Spinal cord (tissue), 10 donors: ENCODE measurements around the gene PSMD13. TPM values are rescaled to one million over a fixed set of nuclear protein-coding genes. Genes with fewer than 3 reads are reported as not detected.

ENCODE experiments used
- DNase-seq, 6 donors: peaks; one replicate each; pipeline versions ENCODE4 v3.0.0 to v3.0.0-alpha.2; 2013 to 2015; ENCODE audit warnings: low spot score in 6 of 6, low read depth in 4 of 6
- H3K27ac ChIP-seq: one replicate; pipeline ENCODE4 v1.5.1; 2013; ENCODE audit warnings: low read depth, low read length, control low read depth
- H3K27me3 ChIP-seq: one replicate; pipeline ENCODE4 v1.6.1; 2013; ENCODE audit warnings: low read length; ENCODE audit not compliant: control insufficient read depth, insufficient read depth
- H3K36me3 ChIP-seq: one replicate; pipeline ENCODE4 v1.6.1; 2013; ENCODE audit warnings: low read length; ENCODE audit not compliant: control insufficient read depth, insufficient read depth
- H3K4me1 ChIP-seq: one replicate; pipeline ENCODE4 v1.6.1; 2013; ENCODE audit warnings: low read length; ENCODE audit not compliant: control insufficient read depth, insufficient read depth
- H3K4me3 ChIP-seq: one replicate; pipeline ENCODE4 v1.5.1; 2013; ENCODE audit warnings: low read depth, low read length, control low read depth
- H3K9me3 ChIP-seq: one replicate; pipeline ENCODE4 v1.6.1; 2013; ENCODE audit warnings: low read length; ENCODE audit not compliant: control insufficient read depth, insufficient read depth
- WGBS: methylation state at CpG from one replicate; pipeline ENCODE4 v1.1.5; 2013; ENCODE audit warnings: missing lambda C conversion rate; ENCODE audit not compliant: insufficient coverage; 5-methylcytosine and 5-hydroxymethylcytosine counted together
- polyA plus RNA-seq, 2 donors: library from polyadenylated mRNA; unstranded; fragments of 120-200 nt; gene quantifications; one replicate each; pipeline ENCODE4 v1.2.1, GENCODE V29; 2013; ENCODE audit not compliant: insufficient read length in 2 of 2
- total RNA-seq, 2 donors: library from RNA; depleted of rRNA in 1 of 2; stranded (reverse); fragments of 120-200 nt in 1 of 2; fragments of >200 nt in 1 of 2; gene quantifications; one replicate each; pipeline versions ENCODE4 v1.2.3 to v1.2.4, GENCODE V29; 2013 to 2014
- donor health status: healthy.

Gene PSMD13
- total and polyA plus RNA-seq, 4 donors: 93.5 to 160 (median 114) TPM

GRCh38 chr11:208181-208916 is 28.4 kb upstream of the PSMD13 start:
- Histone ChIP-seq H3K36me3 (peaks cover 71% of the 10 kb centered on the region), H3K4me1 (peaks cover 45% of the 10 kb centered on the region), H3K4me3 (peak overlapping the region; percentile 98), H3K9me3 (no peaks in the 10 kb centered on the region), H3K27me3 (no peaks in the 10 kb centered on the region), H3K27ac (peak overlapping the region; percentile 100)
- peak in 5 of 6 donors; percentile 50 to 92 (median 76) for DNase-seq
- under 1% methylated on average over 48 of the region's 57 CpGs for WGBS

GRCh38 chr11:208917-209260 is 27.9 kb upstream of the PSMD13 start:
- no peak for DNase-seq
- Histone ChIP-seq H3K27me3 (no peaks in the 10 kb centered on the region), H3K4me3 (peak overlapping the region; percentile 98), H3K4me1 (peaks cover 45% of the 10 kb centered on the region), H3K9me3 (no peaks in the 10 kb centered on the region), H3K36me3 (peaks cover 71% of the 10 kb centered on the region), H3K27ac (peak overlapping the region; percentile 100)
- 0% methylated on average over 24 of the region's 26 CpGs for WGBS

GRCh38 chr11:209275-210121 is 27.3 kb upstream of the PSMD13 start:
- Histone ChIP-seq H3K4me3 (peak overlapping the region; percentile 98), H3K9me3 (no peaks in the 10 kb centered on the region), H3K36me3 (peaks cover 71% of the 10 kb centered on the region), H3K27ac (no peak overlapping the region), H3K4me1 (peaks cover 45% of the 10 kb centered on the region), H3K27me3 (no peaks in the 10 kb centered on the region)
- 59% methylated on average over 26 of the region's 29 CpGs for WGBS
- DNase-seq: no peak

GRCh38 chr11:210122-210802 is 26.5 kb upstream of the PSMD13 start:
- H3K27ac ChIP-seq: no peak overlapping the region
- no peaks in the 10 kb centered on the region for H3K9me3 ChIP-seq
- no peaks in the 10 kb centered on the region for H3K27me3 ChIP-seq
- peaks cover 71% of the 10 kb centered on the region for H3K36me3 ChIP-seq
- WGBS: 92% methylated on average over 4 of the region's 9 CpGs
- no peak for DNase-seq
- peak overlapping the region; percentile 98 for H3K4me3 ChIP-seq
- H3K4me1 ChIP-seq: peaks cover 42% of the 10 kb centered on the region

GRCh38 chr11:210803-211180 is 26.0 kb upstream of the PSMD13 start:
- H3K27me3 ChIP-seq: no peaks in the 10 kb centered on the region
- DNase-seq: no peak
- H3K27ac ChIP-seq: no peak overlapping the region
- no peaks in the 10 kb centered on the region for H3K9me3 ChIP-seq
- no peak overlapping the region for H3K4me3 ChIP-seq
- H3K4me1 ChIP-seq: peaks cover 37% of the 10 kb centered on the region
- WGBS: 94% methylated on average over 4 of the region's 5 CpGs
- H3K36me3 ChIP-seq: peaks cover 71% of the 10 kb centered on the region

- Histone ChIP-seq H3K9me3 (no peaks in the 10 kb centered on the region), H3K27me3 (no peaks in the 10 kb centered on the region), H3K27ac (no peak overlapping the region), H3K4me1 (peaks cover 32% of the 10 kb centered on the region), H3K36me3 (peaks cover 70% of the 10 kb centered on the region), H3K4me3 (no peak overlapping the region)
- WGBS: 86% methylated on average over 2 of the region's 5 CpGs
- no peak for DNase-seq
Observed at GRCh38 chr11:211295-211694, 25.5 kb upstream of the PSMD13 start.

- WGBS: 87% methylated on average over 5 of the region's 9 CpGs
- Histone ChIP-seq H3K4me1 (peaks cover 28% of the 10 kb centered on the region), H3K27ac (no peak overlapping the region), H3K4me3 (no peak overlapping the region), H3K27me3 (no peaks in the 10 kb centered on the region), H3K9me3 (no peaks in the 10 kb centered on the region), H3K36me3 (peaks cover 70% of the 10 kb centered on the region)
- no peak for DNase-seq
Observed at GRCh38 chr11:211741-212140, 25.0 kb upstream of the PSMD13 start.

GRCh38 chr11:212150-213100 is 24.4 kb upstream of the PSMD13 start:
- H3K4me1 ChIP-seq: peaks cover 26% of the 10 kb centered on the region
- DNase-seq: no peak
- no peak overlapping the region for H3K27ac ChIP-seq
- WGBS: 99% methylated on average over 10 of the region's 17 CpGs
- H3K9me3 ChIP-seq: no peaks in the 10 kb centered on the region
- H3K36me3 ChIP-seq: peaks cover 66% of the 10 kb centered on the region
- no peaks in the 10 kb centered on the region for H3K27me3 ChIP-seq
- H3K4me3 ChIP-seq: no peak overlapping the region

- H3K4me3 ChIP-seq: no peak overlapping the region
- no peak overlapping the region for H3K27ac ChIP-seq
- no peaks in the 10 kb centered on the region for H3K27me3 ChIP-seq
- no peak for DNase-seq
- no peaks in the 10 kb centered on the region for H3K9me3 ChIP-seq
- 97% methylated on average over 3 of the region's 4 CpGs for WGBS
- peaks cover 66% of the 10 kb centered on the region for H3K36me3 ChIP-seq
- peaks cover 23% of the 10 kb centered on the region for H3K4me1 ChIP-seq
Observed at GRCh38 chr11:213111-213510, 23.7 kb upstream of the PSMD13 start.
